SIG-M5 treated with dmso at 0.1 percent for 504 hours (cell line): ENCODE measurements around the gene ACTR8.

Experiments used
- DNase-seq: peaks from one replicate; lab custom pipeline; 2025; ENCODE audit not compliant: unreplicated experiment; lab: John Stamatoyannopoulos, UW

ACTR8 gene

GRCh38 chr3:53865732-53866499 is 16.0 kb downstream of the ACTR8 start:
- DNase-seq: no peak

GRCh38 chr3:53863145-53863544 is 18.8 kb downstream of the ACTR8 start:
- no peak for DNase-seq

GRCh38 chr3:53862241-53862640 is 19.7 kb downstream of the ACTR8 start:
- DNase-seq: no peak

GRCh38 chr3:53860196-53860595 is 21.8 kb downstream of the ACTR8 start:
- DNase-seq: no peak

GRCh38 chr3:53859178-53859577 is 22.8 kb downstream of the ACTR8 start:
- no peak for DNase-seq

GRCh38 chr3:53858096-53858741 is 23.7 kb downstream of the ACTR8 start:
- DNase-seq: no peak

GRCh38 chr3:53856964-53857363 is 25.0 kb downstream of the ACTR8 start:
- DNase-seq: no peak

GRCh38 chr3:53850895-53851294 is 31.1 kb downstream of the ACTR8 start:
- DNase-seq: no peak

- DNase-seq: no peak
Observed at GRCh38 chr3:53849916-53850315, 32.0 kb downstream of the ACTR8 start.

- no peak for DNase-seq
Observed at GRCh38 chr3:53846851-53847155, 35.1 kb downstream of the ACTR8 start.

- DNase-seq: no peak
Observed at GRCh38 chr3:53846134-53846850, 35.7 kb downstream of the ACTR8 start, which contains the start of the genes CHDH and IL17RB. TSS of gene CHDH (minus strand) at chr3:53846419. CDS start at chr3:53824008, 22,411 bp downstream. TSS of gene IL17RB (plus strand) at chr3:53846568. CDS start at chr3:53846589, 21 bp downstream.

- no peak for DNase-seq
Observed at GRCh38 chr3:53845881-53846133, 36.1 kb downstream of the ACTR8 start.

GRCh38 chr3:53845103-53845880 is 36.7 kb downstream of the ACTR8 start:
- DNase-seq: no peak

GRCh38 chr3:53844262-53845102 is 37.5 kb downstream of the ACTR8 start:
- no peak for DNase-seq

- DNase-seq: no peak
Observed at GRCh38 chr3:53843195-53844177, 38.5 kb downstream of the ACTR8 start.

GRCh38 chr3:53842436-53843194 is 39.3 kb downstream of the ACTR8 start:
- DNase-seq: no peak

- no peak for DNase-seq
Observed at GRCh38 chr3:53841296-53841695, 40.7 kb downstream of the ACTR8 start.

GRCh38 chr3:53837331-53837730 is 44.6 kb downstream of the ACTR8 start:
- DNase-seq: no peak
